HG03432 (cell line): Measurements from ENCODE around the gene STRN4.
A peak's percentile ranks its signal among the peaks of the same experiment; 100 is the strongest.
"Not testable (repeated sequence)": the region's sequence is repeated elsewhere in the genome, so short reads cannot be mapped to it uniquely, and the experiment has no call there.

ENCODE experiments used
- ATAC-seq: cut with Tn5 transposase; IDR thresholded peaks from one replicate; pipeline ENCODE4 v1.9.1; 2021; ENCODE audit warnings: mild to moderate bottlenecking, moderate library complexity; ENCODE audit not compliant: unreplicated experiment

The STRN4 gene

GRCh38 chr19:46773018-46773399 is 26.8 kb upstream of the STRN4 start:
- no peak for ATAC-seq

GRCh38 chr19:46772170-46773017 is 26.1 kb upstream of the STRN4 start:
- no peak for ATAC-seq

- not testable (repeated sequence) for ATAC-seq
Observed at GRCh38 chr19:46768746-46769145, 22.5 kb upstream of the STRN4 start.

DNA sequence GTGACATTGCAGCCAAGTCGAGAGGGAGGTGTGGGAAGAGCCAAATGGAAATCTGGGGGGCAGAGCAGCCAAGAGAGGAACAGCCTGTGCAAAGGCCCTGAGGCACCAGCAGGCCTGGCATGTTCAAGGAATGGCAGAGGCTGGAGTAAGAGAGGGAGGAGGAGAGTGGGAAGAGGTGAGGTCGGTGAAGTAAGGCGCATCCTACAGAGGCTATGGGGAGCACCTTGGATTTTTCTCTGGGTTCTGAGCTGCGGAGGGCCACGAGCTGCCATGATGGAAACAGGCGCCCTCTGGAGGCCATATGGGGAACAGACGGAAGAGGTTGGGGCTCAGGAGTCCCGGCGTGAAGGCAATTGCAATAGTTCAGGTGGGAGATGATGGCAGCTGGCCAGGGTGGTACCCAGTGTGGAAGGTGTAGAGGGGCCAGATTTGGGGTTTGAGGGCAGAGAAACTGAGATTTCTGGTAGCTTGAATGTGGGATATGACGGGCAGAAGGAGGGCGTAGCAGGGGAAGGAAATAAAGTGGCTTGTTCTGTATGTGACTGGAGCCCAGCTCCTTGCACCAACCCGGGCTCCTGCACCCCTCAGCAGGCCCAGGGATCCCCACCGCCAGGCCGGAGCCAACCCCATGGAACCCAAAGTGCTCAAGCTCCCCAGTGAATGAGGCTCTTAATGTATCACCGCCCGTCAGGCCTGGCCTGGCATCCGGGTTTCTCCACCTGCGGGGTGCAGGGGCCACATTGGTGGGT is 20.5 kb upstream of the STRN4 start:
- no peak for ATAC-seq

DNA sequence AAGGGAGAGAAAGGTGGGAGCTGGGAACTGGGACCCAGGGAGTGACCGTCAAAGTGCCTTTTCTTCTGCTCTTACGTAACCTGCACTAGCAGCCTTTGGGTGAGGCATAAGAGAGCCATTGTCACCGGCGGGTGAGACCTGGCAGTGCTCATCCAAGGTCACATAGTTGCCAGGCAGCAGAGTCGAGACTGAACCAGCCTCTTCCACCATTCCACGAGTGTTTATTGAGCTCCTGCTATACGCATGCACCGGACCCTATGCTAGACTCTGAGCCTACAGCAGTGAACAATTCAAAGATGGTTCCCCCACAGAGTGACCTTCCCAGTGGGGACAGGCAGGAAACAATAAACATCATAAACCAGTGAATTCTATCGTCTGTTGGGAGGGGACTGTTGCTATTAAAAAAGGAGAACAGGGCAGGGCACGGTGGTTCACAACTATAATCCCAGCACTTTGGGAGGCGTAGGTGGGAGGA is 18.6 kb upstream of the STRN4 start:
- ATAC-seq: no peak

GRCh38 chr19:46762245-46762890 is 16.1 kb upstream of the STRN4 start:
- ATAC-seq: no peak

- no peak for ATAC-seq
Observed at GRCh38 chr19:46761418-46761831, 15.2 kb upstream of the STRN4 start.

DNA sequence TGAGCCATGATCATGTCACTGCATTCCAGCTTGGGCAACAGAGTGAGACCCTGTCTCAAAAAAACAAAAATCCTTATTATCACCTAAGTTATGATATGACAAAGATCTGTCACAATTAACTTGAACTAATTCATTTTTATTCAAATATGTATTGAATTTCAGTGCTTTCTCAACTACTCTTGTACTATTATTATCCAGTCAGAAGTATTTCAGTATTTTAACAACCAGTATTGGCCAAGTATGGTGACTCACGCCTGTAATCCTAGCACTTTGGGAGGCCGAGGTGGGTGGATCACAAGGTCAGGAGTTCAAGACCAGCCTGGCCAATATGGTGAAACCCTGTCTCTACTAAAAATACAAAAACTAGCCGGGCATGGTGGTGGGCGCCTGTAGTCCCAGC is 14.6 kb upstream of the STRN4 start:
- not testable (repeated sequence) for ATAC-seq

- ATAC-seq: no peak
Observed at GRCh38 chr19:46760363-46760762, 14.1 kb upstream of the STRN4 start.

- no peak for ATAC-seq
Observed at GRCh38 chr19:46759817-46760333, 13.6 kb upstream of the STRN4 start.

- no peak for ATAC-seq
Observed at GRCh38 chr19:46759206-46759605, 13.0 kb upstream of the STRN4 start.

- ATAC-seq: no peak
Observed at GRCh38 chr19:46756544-46756888, 10.3 kb upstream of the STRN4 start.

GRCh38 chr19:46755853-46756543 is 9.7 kb upstream of the STRN4 start:
- ATAC-seq: no peak

DNA sequence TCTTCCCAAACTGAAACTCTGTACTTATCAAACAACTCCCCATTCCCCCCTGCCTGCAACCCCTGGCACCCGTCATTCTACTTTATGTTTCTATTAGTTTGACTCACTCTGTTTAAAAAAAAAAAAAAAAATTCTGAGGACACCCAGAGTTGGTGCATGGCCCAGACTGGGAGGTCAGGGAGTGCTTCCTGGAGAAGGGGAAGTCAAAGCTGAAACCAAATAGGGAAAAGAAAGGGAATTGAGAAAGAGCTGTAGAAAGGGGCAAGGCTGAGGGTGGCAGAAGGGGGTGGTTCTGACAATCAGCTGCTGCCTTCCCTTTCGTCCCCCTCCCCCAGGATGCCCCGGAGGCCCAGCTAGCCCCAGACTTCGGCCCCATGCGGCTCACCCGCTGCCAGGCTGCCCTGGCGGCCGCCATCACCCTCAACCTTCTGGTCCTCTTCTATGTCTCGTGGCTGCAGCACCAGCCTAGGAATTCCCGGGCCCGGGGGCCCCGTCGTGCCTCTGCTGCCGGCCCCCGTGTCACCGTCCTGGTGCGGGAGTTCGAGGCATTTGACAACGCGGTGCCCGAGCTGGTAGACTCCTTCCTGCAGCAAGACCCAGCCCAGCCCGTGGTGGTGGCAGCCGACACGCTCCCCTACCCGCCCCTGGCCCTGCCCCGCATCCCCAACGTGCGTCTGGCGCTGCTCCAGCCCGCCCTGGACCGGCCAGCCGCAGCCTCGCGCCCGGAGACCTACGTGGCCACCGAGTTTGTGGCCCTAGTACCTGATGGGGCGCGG is 9.0 kb upstream of the STRN4 start:
- no peak for ATAC-seq

GRCh38 chr19:46753420-46754155 is 7.3 kb upstream of the STRN4 start:
- no peak for ATAC-seq

DNA sequence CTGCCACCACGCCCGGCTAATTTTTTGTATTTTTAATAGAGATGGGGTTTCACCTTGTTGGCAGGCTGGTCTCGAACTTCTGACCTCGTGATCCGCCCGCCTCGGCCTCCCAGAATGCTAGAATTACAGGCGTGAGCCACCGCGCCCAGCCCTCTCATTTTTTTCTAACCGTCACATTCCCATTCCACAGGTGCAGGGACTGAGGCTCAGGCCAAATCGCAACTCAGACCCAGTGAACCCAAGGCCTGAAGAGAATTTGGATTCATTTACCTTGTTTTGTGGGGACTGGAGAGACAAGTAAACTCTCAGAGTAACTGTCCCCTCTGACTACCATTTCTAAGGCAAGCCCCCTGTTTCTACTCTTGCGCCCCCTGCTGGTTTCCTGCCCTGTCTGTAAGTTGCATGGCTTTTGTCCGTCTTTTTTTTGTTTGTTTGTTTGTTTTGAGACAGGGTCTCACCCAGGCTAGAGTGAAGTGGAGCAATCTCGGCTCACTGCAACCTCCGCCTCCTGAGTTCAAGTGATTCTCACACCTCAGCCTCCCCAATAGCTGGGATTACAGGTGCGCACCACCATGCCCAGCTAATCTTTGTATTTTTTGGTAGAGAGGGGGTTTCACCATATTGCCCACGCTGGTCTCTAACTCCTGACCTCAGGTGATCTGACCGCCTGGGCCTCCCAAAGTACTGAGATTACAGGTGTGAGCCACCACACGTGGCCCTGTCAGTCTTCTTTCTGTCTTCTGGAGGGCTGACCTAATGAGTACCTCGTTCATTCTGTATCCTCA is 2.3 kb upstream of the STRN4 start:
- no peak for ATAC-seq

DNA sequence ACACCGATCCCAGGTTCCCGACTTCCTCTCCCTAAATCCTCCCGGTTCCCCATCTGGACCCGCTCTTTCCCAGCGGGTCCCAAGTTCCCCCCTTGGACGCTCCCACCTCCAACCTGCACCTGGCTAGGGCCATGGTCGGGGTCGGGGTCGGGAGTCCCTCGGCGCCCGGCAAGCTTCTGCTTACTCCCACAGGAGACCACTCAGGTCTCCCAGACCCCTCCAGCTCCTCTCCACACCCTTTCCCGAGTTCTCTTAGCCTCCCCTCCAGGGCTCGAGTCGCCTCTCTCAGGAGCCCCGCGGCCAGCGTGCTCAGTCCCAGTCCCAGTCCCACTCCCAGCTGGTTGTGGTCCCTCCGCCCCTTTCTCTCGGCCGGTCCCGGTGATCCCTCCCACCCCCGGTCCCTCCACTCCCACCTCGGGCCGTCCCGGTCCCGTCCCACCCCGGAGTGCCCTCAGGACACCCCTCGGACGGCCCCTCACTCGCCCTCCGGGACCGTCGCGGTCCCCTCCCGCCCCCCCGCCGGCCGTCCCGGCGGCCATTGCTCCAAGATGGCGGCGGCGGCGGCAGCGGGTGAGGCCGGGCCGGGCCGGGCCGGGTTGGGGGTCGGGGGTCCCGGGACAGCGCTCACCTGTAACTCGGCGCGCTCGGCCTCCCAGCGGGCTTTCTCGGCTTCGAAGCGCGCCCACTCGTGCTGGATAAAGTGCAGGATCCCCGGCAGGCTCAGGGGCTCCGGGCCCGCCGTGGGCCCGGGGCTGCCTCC is 549 bp downstream of the STRN4 start, which contains the start of gene FKRP:
FKRP (plus strand) TSS at position 537 of the 760 bp plus-strand sequence. CDS start 9,394 bp downstream, outside the sequence.
- peak; percentile 58 for ATAC-seq

- no peak for ATAC-seq
Observed at GRCh38 chr19:46745030-46745429, 1.2 kb downstream of the STRN4 start.
